D341Med (cell line): ENCODE results near the gene SNTG2.

Source experiments
- DNase-seq: peaks from one replicate; pipeline ENCODE4 v3.0.0; 2012; ENCODE audit warnings: low spot score

The SNTG2 gene

GRCh38 chr2:1237783-1238182, 287.1 kb downstream of the SNTG2 start:
- no peak for DNase-seq

GRCh38 chr2:1238598-1239138, 288.0 kb downstream of the SNTG2 start:
- DNase-seq = no peak

GRCh38 chr2:1245193-1245592, 294.5 kb downstream of the SNTG2 start:
- no peak for DNase-seq

GRCh38 chr2:1246239-1246638, 295.6 kb downstream of the SNTG2 start:
- no peak for DNase-seq

GRCh38 chr2:1246991-1247390, 296.3 kb downstream of the SNTG2 start:
- no peak for DNase-seq

- no peak for DNase-seq
Observed at GRCh38 chr2:1248187-1248586, 297.5 kb downstream of the SNTG2 start.

GRCh38 chr2:1249897-1250687, 299.4 kb downstream of the SNTG2 start:
- DNase-seq = no peak

GRCh38 chr2:1251520-1251919, 300.9 kb downstream of the SNTG2 start:
- no peak for DNase-seq

GRCh38 chr2:1253629-1254028, 303.0 kb downstream of the SNTG2 start:
- no peak for DNase-seq

GRCh38 chr2:1254662-1255343, 304.2 kb downstream of the SNTG2 start:
- DNase-seq = no peak

- DNase-seq = no peak
Observed at GRCh38 chr2:1256632-1257324, 306.1 kb downstream of the SNTG2 start.

GRCh38 chr2:1257334-1257733, 306.7 kb downstream of the SNTG2 start:
- DNase-seq = no peak

- DNase-seq = no peak
Observed at GRCh38 chr2:1259746-1260145, 309.1 kb downstream of the SNTG2 start.

- DNase-seq = no peak
Observed at GRCh38 chr2:1262609-1263008, 312.0 kb downstream of the SNTG2 start.

GRCh38 chr2:1265454-1265853, 314.8 kb downstream of the SNTG2 start:
- DNase-seq = no peak

GRCh38 chr2:1266351-1266750, 315.7 kb downstream of the SNTG2 start:
- no peak for DNase-seq

GRCh38 chr2:1268034-1268433, 317.4 kb downstream of the SNTG2 start:
- no peak for DNase-seq

GRCh38 chr2:1269812-1270211, 319.2 kb downstream of the SNTG2 start:
- DNase-seq = no peak

GRCh38 chr2:1272835-1273234, 322.2 kb downstream of the SNTG2 start:
- DNase-seq = no peak

- DNase-seq = no peak
Observed at GRCh38 chr2:1277634-1278033, 327.0 kb downstream of the SNTG2 start.

GRCh38 chr2:1278125-1278524, 327.5 kb downstream of the SNTG2 start:
- DNase-seq = no peak

- DNase-seq = no peak
Observed at GRCh38 chr2:1278861-1279260, 328.2 kb downstream of the SNTG2 start.

- no peak for DNase-seq
Observed at GRCh38 chr2:1282552-1282951, 331.9 kb downstream of the SNTG2 start.
